Fibroblast of lung (primary cell): ENCODE data around the gene C2CD4C.

Experiments
- CTCF ChIP-seq, 2 donors: IDR thresholded peaks in 1 of 2; conservative IDR thresholded peaks in 1 of 2; 1 replicate in 1 of 2; 2 replicates in 1 of 2; pipeline ENCODE4 v1.5.1; 2011 to 2012; ENCODE audit warnings: low read length in 2 of 2, control low read depth in 1 of 2, inconsistent platforms in 1 of 2, low read depth in 1 of 2, mild to moderate bottlenecking in 1 of 2
- EZH2 ChIP-seq: IDR thresholded peaks from 2 replicates; pipeline ENCODE4 v1.5.1; 2012; ENCODE audit warnings: low read length, control low read depth, mild to moderate bottlenecking; ENCODE audit errors: missing control alignments

GRCh38 chr19:375395-376110 is 33.4 kb downstream of the C2CD4C start:
- TF ChIP-seq EZH2 (no peak), CTCF (conservative IDR thresholded peaks at IDR 0.05 in 1 of 2, IDR thresholded peaks at IDR 0.05 in 1 of 2; ENCODE audit: low read depth in 1 of 2, low read length in 2 of 2) (no peak)
